Hepatocyte (in vitro differentiated cells): ENCODE measurements around the gene BICD1. TPM values are rescaled to one million over a fixed set of nuclear protein-coding genes. Genes with fewer than 3 reads are reported as not detected.

ENCODE experiments used
- DNase-seq: peaks from one replicate; pipeline ENCODE4 v3.0.0-alpha.2; 2016; ENCODE audit warnings: low spot score
- H2AFZ ChIP-seq: fragments of 200-600 bp; sonication (generic); 2 replicates; pipeline ENCODE4 v1.6.0; 2016; ENCODE audit warnings: antibody characterized with exemption, mild to moderate bottlenecking
- H3K27ac ChIP-seq: fragments of 200-600 bp; sonication (generic); 2 replicates; pipeline ENCODE4 v1.5.1; 2016; ENCODE audit warnings: mild to moderate bottlenecking
- H3K27me3 ChIP-seq: fragments of 200-600 bp; sonication (generic); 2 replicates; pipeline ENCODE4 v1.6.1; 2016
- H3K36me3 ChIP-seq: fragments of 200-600 bp; sonication (generic); replicated peaks from 2 replicates; pipeline ENCODE4 v1.5.1; 2016; ENCODE audit warnings: low read depth; ENCODE audit not compliant: insufficient read depth
- H3K4me1 ChIP-seq: fragments of 200-600 bp; sonication (generic); 2 replicates; pipeline ENCODE4 v1.5.1; 2016; ENCODE audit warnings: mild to moderate bottlenecking, moderate library complexity; ENCODE audit not compliant: insufficient read depth
- H3K4me2 ChIP-seq: fragments of 200-600 bp; sonication (generic); 2 replicates; pipeline ENCODE4 v1.6.0; 2016
- H3K4me3 ChIP-seq: fragments of 200-600 bp; sonication (generic); 2 replicates; pipeline ENCODE4 v1.5.1; 2016; ENCODE audit warnings: mild to moderate bottlenecking
- H3K79me2 ChIP-seq: fragments of 200-600 bp; sonication (generic); 2 replicates; pipeline ENCODE4 v1.6.0; 2017; ENCODE audit warnings: mild to moderate bottlenecking
- H3K9me2 ChIP-seq: fragments of 200-600 bp; sonication (generic); replicated peaks from 2 replicates; pipeline ENCODE4 v1.6.0; 2017; ENCODE audit warnings: mild to moderate bottlenecking; ENCODE audit not compliant: insufficient read depth
- H3K9me3 ChIP-seq: fragments of 200-600 bp; sonication (generic); 2 replicates; pipeline ENCODE4 v1.5.1; 2016; ENCODE audit warnings: low read depth, mild to moderate bottlenecking
- H4K20me1 ChIP-seq: fragments of 200-600 bp; sonication (generic); 2 replicates; pipeline ENCODE4 v1.6.0; 2016; ENCODE audit warnings: mild to moderate bottlenecking; ENCODE audit not compliant: insufficient read depth, poor library complexity, severe bottlenecking
- CTCF ChIP-seq: fragments of 200-600 bp; sonication (generic); IDR thresholded peaks from 2 replicates; pipeline ENCODE4 v1.5.1; 2016; ENCODE audit warnings: antibody characterized with exemption, mild to moderate bottlenecking; ENCODE audit not compliant: poor library complexity
- EZH2 ChIP-seq: fragments of 200-600 bp; sonication (generic); IDR thresholded peaks from 2 replicates; pipeline ENCODE4 v1.6.1; 2016; ENCODE audit warnings: antibody characterized with exemption, mild to moderate bottlenecking, borderline replicate concordance
- EZH2phosphoT487 ChIP-seq: fragments of 200-600 bp; sonication (generic); IDR thresholded peaks from one replicate; pipeline ENCODE4 v1.6.1; 2018; ENCODE audit warnings: antibody characterized with exemption, mild to moderate bottlenecking, low read depth, moderate library complexity; ENCODE audit not compliant: unreplicated experiment, severe bottlenecking
- WGBS: methylation state at CpG from one replicate; pipeline ENCODE4 v1.1.6; 2016; ENCODE audit warnings: low lambda C conversion rate; ENCODE audit errors: missing lambda C conversion rate; 5-methylcytosine and 5-hydroxymethylcytosine counted together
- polyA plus RNA-seq: library from polyadenylated mRNA; unstranded; fragments of >200 nt; fragmentation: Nextera tagmentation; extraction: Ambion mirVana; gene quantifications from 2 replicates; pipeline ENCODE4 v1.2.1, GENCODE V29; 2016
- total RNA-seq: library from RNA; depleted of rRNA; stranded (reverse); fragments of >200 nt; gene quantifications from 2 replicates; pipeline ENCODE4 v1.2.3, GENCODE V29; 2014

Gene BICD1
- total and polyA plus RNA-seq, 2 experiments from 2014 or later, result 19.7 to 23.6 TPM

DNA sequence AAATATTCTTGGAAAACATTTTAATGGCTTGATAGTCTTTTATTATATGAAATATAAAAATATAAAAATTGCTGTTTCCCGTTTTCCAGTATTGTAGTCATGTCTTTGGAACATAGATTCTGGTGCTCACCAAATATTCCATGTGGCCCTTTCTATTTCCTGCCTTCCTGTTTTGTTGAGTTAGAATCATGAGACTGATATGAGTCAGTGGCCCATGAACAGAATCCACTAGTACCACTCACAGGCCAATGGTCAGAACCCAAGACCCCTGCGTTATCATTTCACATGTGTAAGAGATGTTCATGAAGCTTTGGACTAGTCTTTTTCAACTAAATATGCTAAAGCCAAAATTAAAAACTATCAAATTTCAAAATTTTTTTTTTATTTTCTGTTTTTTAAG, 56.9 kb downstream of the BICD1 start:
- WGBS, result 98% methylated on average over 2 of the region's 2 CpGs
- Histone ChIP-seq H3K4me1 (no peaks in the 10 kb centered on the region), H3K4me3 (no peak overlapping the region), H3K36me3 (no peaks in the 10 kb centered on the region), H4K20me1 (no peaks in the 10 kb centered on the region), H3K79me2 (peaks cover 14% of the 10 kb centered on the region), H3K4me2 (no peak overlapping the region), H3K27me3 (no peaks in the 10 kb centered on the region), H3K27ac (no peak overlapping the region), H2AFZ (no peak overlapping the region), H3K9me3 (no peaks in the 10 kb centered on the region), H3K9me2 (no peaks in the 10 kb centered on the region)
- DNase-seq, result no peak
- TF ChIP-seq CTCF (no peak), EZH2phosphoT487 (no peak), EZH2 (no peak)

DNA sequence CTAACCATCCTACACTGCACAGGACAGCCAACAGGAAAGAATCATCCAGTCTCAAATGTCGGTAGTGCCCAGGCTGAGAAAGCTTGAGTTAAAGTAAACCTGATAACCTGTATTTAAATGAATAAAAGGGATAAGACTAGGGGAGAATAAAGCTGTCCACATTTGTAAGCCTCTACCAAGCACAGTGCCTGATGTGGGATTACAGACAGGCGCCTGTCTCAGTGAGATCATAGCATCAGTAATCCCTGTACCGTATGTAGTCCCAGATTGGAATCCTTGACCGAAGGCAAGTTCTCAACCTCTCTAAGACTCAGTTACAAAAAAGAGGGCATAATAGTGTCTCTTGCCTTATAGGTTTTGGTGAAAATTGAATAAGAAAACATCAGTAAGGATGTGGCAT, 59.9 kb downstream of the BICD1 start:
- Histone ChIP-seq H3K4me3 (no peak overlapping the region), H4K20me1 (no peaks in the 10 kb centered on the region), H3K27ac (no peak overlapping the region), H3K79me2 (peaks cover 17% of the 10 kb centered on the region), H3K36me3 (no peaks in the 10 kb centered on the region), H3K9me3 (no peaks in the 10 kb centered on the region), H3K4me2 (no peak overlapping the region), H3K27me3 (no peaks in the 10 kb centered on the region), H2AFZ (no peak overlapping the region), H3K9me2 (no peaks in the 10 kb centered on the region), H3K4me1 (no peaks in the 10 kb centered on the region)
- DNase-seq, result no peak
- TF ChIP-seq EZH2, result no peak
- TF ChIP-seq EZH2phosphoT487, result no peak
- TF ChIP-seq CTCF, result no peak
- 90% methylated on average over 4 of the region's 4 CpGs for WGBS

- DNase-seq, result no peak
- Histone ChIP-seq H3K9me3 (no peaks in the 10 kb centered on the region), H3K27ac (no peak overlapping the region), H3K4me3 (no peak overlapping the region), H3K9me2 (no peaks in the 10 kb centered on the region), H3K4me1 (no peaks in the 10 kb centered on the region), H3K4me2 (no peak overlapping the region), H3K79me2 (peaks cover 10% of the 10 kb centered on the region), H3K36me3 (no peaks in the 10 kb centered on the region), H2AFZ (no peak overlapping the region), H4K20me1 (no peaks in the 10 kb centered on the region), H3K27me3 (no peaks in the 10 kb centered on the region)
- TF ChIP-seq CTCF (no peak), EZH2phosphoT487 (no peak), EZH2 (no peak)
- 88% methylated on average over 6 of the region's 6 CpGs for WGBS
These were observed 63.9 kb downstream of the BICD1 start for GRCh38 chr12:32170437-32170998.
